ENCODE measurements around the gene ZNF519.
"Not testable (repeated sequence)": the region's sequence is repeated elsewhere in the genome, so short reads cannot be mapped to it uniquely, and the experiment has no call there.

GRCh38 chr18:14145021-14145420 lies 12.8 kb upstream of the ZNF519 start:
- TF ChIP-seq, protein P1, sequence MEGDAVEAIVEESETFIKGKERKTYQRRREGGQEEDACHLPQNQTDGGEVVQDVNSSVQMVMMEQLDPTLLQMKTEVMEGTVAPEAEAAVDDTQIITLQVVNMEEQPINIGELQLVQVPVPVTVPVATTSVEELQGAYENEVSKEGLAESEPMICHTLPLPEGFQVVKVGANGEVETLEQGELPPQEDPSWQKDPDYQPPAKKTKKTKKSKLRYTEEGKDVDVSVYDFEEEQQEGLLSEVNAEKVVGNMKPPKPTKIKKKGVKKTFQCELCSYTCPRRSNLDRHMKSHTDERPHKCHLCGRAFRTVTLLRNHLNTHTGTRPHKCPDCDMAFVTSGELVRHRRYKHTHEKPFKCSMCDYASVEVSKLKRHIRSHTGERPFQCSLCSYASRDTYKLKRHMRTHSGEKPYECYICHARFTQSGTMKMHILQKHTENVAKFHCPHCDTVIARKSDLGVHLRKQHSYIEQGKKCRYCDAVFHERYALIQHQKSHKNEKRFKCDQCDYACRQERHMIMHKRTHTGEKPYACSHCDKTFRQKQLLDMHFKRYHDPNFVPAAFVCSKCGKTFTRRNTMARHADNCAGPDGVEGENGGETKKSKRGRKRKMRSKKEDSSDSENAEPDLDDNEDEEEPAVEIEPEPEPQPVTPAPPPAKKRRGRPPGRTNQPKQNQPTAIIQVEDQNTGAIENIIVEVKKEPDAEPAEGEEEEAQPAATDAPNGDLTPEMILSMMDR (IDR thresholded peaks at IDR 0.05) = not testable (repeated sequence)
- not testable (repeated sequence) for TF ChIP-seq POLR2A (IDR thresholded peaks at IDR 0.05)
